GM12891 (cell line): ENCODE results near the gene FKBP3.

ENCODE experiments used
- POLR2A ChIP-seq: IDR thresholded peaks from 2 replicates; pipeline ENCODE4 v1.6.1; 2011; ENCODE audit warnings: low read depth, low read length, control low read depth
- POLR2AphosphoS5 ChIP-seq: IDR thresholded peaks from 2 replicates; pipeline ENCODE4 v1.6.1; 2011; ENCODE audit warnings: low read depth, low read length, control low read depth
- TAF1 ChIP-seq: IDR thresholded peaks from 2 replicates; pipeline ENCODE4 v1.6.1; 2011; ENCODE audit warnings: low read depth, low read length, control low read depth

- TF ChIP-seq POLR2A, result peak; percentile 74; the same call in 1 of the 2 replicates
- TF ChIP-seq TAF1, result peak; percentile 60; the same call in 1 of the 2 replicates
- TF ChIP-seq POLR2AphosphoS5, result peak; percentile 75; the same call in 1 of the 2 replicates
Measured at GRCh38 chr14:45135659-45136395, 1.5 kb upstream of the FKBP3 start, which contains the start of gene FANCM.
